HG03175 (cell line): ENCODE measurements around the gene PSEN2.
"Not testable (repeated sequence)": the region's sequence is repeated elsewhere in the genome, so short reads cannot be mapped to it uniquely, and the experiment has no call there.

ENCODE experiments used
- ATAC-seq: cut with Tn5 transposase; IDR thresholded peaks from one replicate; pipeline ENCODE4 v1.9.1; 2021; ENCODE audit warnings: mild to moderate bottlenecking, moderate library complexity; ENCODE audit not compliant: unreplicated experiment

The PSEN2 gene

GRCh38 chr1:226870401-226871279 lies at the start of gene PSEN2:
Gene PSEN2 (plus strand): TSS chr1:226870616. CDS start chr1:226881908, 11,292 bp downstream.
- peak; percentile 87 for ATAC-seq

GRCh38 chr1:226820941-226821718 lies 49.3 kb upstream of the PSEN2 start:
- ATAC-seq = no peak

DNA sequence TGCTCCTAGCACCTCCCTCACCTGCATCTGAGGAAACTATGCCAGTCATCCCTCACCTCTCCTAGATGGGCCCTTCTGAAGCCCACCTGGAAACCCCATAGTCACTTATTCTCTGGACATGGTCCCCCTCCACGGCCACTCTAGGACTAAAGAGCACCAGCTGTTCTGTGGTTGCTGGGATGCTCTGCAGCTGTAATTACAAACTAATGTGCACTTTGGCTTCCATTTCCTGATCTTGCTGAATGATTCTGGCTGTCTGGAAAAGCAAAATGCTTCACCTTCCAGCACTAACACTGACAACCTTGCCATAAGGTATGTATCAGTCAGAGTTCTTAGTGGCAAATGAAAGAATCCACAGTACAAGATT lies 48.7 kb upstream of the PSEN2 start:
- no peak for ATAC-seq

DNA sequence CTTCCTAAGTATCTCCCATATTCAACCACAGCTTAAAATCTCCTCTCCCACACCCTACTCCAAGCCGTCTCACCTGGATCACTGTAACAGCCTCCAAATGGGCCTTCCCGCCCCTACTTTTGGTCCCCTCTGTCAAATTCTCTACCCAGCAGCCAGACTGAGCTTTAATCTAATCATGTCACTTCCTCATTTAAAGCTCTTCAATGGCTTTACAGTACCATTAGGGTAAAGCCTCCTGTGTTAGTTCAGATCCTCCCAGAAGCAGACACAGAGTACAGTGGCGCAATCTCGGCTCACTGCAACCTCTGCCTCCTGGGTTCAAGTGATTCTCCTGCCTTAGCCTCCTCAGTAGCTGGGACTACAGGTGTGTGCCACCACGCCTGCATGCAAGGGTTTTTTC lies 46.8 kb upstream of the PSEN2 start:
- ATAC-seq = no peak

DNA sequence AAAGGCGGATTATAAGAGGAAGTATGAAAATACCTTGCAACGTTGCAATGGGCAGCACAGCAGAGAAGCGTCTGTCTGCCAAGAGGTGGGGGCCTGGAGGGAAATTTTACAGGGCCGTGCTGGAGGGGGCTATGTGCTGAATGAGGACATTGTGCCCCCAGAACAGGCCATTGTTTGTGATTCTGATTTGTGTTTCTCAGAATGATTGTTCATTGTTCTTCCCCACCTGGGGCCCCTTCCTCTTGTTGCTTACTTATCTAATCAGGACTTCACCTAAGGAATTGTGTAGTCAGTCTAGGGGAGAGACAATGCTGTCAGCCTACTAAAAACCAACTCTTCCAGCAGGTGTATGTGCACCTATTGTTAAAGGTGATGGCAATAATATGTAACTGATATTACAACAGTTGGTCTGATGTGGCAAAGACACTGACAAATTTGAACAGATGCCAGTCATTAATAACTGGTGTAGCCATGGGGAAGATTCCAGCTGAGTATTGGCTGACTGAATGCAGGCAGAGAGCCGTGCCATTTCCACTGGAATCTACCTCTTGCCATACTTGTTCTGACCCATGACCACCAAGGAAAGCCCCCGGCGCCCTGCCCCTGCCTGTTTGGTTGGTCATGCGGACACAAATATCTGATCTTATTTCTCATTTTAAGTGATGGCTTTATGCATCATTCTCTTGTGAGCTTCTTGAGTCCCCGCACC lies 45.2 kb upstream of the PSEN2 start:
- ATAC-seq = no peak

- ATAC-seq = no peak
Measured at GRCh38 chr1:226825746-226826100, 44.7 kb upstream of the PSEN2 start.

DNA sequence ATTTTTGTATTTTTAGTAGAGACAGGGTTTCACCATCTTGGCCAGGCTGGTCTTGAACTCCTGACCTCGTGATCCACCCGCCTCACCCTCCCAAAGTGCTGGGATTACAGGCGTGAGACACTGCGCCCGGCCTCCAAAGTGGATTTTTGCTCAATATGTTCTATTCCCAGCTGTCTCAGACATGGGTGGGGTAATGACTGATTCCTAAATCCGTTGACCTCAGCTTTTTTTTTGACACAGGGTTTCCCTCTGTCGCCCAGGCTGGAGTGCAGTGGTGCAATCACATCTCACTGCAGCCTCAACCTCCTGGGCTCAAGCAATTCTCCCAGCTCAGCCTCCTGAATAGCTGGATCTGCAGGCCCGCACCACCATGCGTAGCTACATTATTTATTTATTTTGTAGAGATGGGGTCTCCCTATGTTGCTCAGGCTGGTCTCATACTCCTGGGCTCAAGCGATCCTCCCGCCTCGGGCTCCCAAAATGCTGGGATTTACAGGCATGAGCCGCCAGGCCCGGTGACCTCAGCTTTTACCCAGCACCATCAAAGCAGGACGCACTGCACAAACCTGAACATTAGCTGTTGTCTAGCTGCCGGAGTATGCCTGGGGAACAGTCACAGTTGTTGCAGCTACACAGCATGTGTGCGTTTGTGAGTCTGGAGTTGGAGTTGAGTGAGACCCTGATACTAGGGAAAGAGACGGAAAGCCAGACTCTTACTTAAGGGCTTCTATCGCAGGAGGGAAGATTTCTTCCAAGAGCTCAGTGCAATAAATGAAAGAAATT lies 43.7 kb upstream of the PSEN2 start:
- no peak for ATAC-seq

DNA sequence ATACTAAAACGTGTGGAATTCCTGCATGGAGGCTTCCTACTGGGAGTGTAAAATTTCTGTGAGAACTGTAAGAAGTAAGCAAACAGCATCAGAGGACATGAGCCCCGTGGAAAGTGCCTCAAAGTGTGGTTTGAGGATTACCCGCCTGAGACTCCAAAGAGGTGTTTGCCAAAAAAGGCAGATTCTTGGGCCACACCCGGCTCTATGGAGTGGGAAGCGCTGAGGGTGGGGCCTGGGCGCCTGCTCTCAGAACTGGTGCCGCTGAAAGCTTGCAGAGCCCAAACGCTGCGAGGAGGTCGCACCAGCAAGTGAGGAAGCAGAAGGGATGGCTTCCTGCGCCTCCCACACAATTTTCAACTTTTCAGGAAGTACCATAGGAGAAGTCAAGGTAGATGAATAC lies 43.0 kb upstream of the PSEN2 start:
- ATAC-seq = no peak

GRCh38 chr1:226827968-226828513 lies 42.4 kb upstream of the PSEN2 start:
- peak; percentile 99 for ATAC-seq

- ATAC-seq = no peak
Measured at GRCh38 chr1:226829105-226829504, 41.3 kb upstream of the PSEN2 start.

- ATAC-seq = no peak
Measured at GRCh38 chr1:226831953-226832352, 38.5 kb upstream of the PSEN2 start.

DNA sequence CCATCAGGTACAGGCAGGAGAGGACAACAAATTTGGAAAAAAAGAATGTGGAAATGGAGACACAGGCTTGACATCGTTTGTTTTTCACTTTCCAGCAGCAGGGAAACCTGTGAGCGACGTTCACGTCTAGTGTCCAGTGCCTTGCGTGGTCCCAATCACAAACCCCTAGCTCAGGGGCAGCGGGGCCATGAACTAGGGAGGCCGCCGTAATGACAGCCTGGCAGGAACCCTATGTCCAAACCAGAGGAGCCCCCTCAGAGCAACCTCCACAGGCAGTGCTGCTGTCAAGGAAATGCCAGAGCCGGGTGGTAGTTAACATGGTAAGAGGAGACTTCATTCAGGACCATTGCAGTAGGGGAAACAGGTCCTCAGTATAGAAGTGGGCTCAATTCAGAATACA lies 37.8 kb upstream of the PSEN2 start:
- ATAC-seq = no peak

- ATAC-seq = not testable (repeated sequence)
Measured at GRCh38 chr1:226834179-226834578, 36.2 kb upstream of the PSEN2 start.

- ATAC-seq = not testable (repeated sequence)
Measured at GRCh38 chr1:226835396-226835795, 35.0 kb upstream of the PSEN2 start.

DNA sequence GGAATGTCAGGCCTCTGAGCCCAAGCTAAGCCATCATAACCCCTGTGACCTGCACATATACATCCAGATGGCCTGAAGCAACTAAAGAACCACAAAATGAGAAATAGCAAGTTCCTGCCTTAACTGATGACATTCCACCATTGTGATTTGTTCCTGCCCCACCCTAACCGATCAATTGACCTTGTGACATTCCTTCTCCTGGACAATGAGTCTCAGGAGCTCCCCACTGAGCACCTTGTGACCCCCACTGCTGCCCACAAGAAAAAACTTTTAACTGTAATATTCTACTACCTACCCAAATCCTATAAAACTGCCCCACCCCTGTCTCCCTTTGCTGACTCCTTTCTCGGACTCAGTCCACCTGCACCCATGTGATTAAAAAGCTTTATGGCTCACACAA lies 32.5 kb upstream of the PSEN2 start:
- not testable (repeated sequence) for ATAC-seq

GRCh38 chr1:226838456-226838855 lies 32.0 kb upstream of the PSEN2 start:
- no peak for ATAC-seq

GRCh38 chr1:226845624-226846023 lies 24.8 kb upstream of the PSEN2 start:
- ATAC-seq = peak; percentile 50

DNA sequence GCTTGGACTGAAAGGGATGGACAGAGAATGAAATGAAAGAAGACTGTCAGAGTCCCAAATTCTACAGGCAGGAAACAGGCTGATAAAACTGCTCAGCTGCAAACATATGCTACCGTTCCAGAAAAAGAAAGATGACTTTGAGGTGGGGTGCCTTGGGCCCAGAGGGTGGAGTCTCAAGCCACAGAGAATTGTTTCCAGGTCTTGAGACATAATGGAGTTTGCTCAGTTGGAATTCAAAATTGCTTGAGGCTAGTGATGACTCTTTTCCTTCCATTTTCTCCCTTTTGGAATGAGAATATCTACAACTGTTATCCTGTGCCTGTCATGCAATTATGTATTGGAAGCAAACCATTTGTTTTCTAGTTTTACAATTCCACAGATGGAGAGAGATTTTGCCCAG lies 23.6 kb upstream of the PSEN2 start:
- no peak for ATAC-seq

GRCh38 chr1:226854548-226854947 lies 15.9 kb upstream of the PSEN2 start:
- not testable (repeated sequence) for ATAC-seq

DNA sequence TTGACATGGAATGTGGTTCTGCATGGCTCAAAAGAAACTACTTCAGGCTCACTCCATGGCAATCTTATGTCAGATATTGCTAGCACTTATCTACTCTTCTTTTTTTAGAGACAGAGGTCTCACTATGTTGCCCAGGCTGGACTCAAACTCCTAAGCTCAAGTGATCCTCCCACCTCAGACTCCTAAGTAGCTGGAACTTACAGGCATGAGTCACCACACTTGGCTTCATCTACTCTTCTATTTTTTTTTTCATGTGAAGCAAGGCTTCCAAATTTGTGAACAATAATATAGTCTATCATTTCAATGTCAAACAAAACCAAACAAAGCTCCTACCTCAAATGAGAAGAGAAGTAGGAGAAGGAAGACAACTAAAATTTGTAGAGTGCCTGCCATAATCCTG lies 7.5 kb upstream of the PSEN2 start:
- no peak for ATAC-seq
